ENCODE measurements around the gene CNOT10.
"Not testable (repeated sequence)": the region's sequence is repeated elsewhere in the genome, so short reads cannot be mapped to it uniquely, and the experiment has no call there.

The CNOT10 gene

DNA sequence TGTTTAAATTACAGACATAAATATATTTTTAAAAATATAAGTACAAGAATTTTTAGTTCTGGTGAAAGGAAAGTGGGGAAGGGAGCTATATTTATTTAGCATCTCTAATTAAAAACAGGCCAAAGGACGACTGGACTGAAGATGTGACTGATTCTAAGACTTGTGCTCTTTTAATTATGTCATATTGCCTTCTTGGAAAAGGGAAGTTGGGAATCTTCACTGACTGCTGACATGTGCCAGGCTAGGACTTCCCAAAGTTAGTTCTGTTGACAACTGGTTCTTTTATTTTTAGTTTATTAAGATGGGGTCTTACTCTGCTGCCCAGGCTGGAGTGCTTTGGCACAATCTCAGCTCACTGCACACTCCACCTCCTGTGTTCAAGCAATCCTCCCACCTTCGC is 13.5 kb downstream of the CNOT10 start:
- DNase-seq: peak; percentile 12

- DNase-seq: no peak
Measured at GRCh38 chr3:32699429-32699828, 14.4 kb downstream of the CNOT10 start.

- no peak for DNase-seq
Measured at GRCh38 chr3:32700244-32700643, 15.3 kb downstream of the CNOT10 start.

DNA sequence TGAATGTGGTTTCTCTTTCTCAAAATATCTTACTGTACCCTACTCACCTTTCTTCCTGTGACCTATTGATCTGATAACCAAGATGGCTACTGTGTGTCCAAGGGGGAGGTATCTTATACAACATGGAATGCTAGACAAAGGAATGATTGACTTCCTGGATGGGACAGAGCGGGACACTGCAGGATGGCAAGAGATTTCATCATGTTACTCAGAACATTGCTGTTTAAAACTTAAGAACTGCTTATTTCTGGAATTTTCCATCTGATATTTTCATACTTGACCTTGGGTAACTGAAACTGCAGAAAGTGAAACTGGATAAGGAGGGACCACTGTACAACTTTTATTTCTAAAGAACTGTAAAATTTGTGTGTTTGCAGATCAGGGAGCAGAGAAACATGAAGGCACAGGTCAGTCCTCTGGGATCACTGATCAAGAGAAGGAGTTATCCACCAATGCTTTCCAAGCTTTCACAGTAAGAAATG is 18.5 kb downstream of the CNOT10 start:
- DNase-seq: no peak

DNA sequence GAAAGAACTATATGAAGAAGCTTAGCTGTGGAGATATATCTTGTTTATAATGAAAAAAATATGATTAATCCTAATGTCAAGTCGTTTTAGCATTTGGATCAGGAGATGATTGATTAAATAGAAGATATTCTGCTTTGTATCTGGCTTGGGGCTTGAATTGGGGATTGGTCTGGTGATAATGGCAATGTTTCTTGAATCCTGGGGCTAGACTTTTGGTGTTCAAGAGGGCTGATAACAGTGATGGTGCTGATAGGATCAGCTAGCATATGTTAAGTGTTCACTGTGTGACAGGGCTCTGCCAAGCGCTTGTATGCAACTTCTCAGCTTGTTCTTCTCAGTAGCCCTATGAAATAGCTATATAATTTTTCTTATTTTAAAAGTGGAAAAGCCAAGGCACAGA is 20.2 kb downstream of the CNOT10 start:
- no peak for DNase-seq

DNA sequence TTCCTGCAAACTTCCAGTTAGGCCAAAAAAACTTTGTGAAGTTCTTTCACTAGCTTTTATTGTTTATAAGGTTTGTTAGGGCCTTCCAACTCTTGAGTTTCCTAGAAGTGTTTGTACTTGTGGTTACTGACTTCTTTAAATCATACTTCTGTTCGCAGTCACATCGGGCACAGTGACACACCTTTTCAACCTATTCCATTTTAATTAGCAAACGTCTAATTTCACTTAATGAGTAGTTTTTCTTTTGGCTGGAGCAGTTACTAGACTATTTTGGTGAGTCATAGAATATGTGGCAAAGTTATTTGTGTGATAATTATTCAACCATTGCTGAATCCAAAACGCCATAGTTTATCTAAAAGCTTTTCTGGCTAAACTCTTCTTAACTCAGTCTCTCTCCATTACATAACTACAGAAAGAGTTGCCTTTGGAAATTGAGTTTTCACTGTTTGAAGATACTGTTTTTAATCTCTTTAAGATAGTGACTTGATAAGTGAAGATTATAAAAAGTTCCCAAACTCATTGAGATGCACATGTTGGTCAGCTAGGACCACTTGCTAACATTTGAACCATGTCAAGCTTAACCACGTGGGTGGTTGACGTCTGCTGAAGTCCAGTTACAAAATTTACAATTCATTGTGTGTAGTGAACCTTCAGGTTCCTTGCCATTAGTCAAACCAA is 21.5 kb downstream of the CNOT10 start:
- DNase-seq: no peak

DNA sequence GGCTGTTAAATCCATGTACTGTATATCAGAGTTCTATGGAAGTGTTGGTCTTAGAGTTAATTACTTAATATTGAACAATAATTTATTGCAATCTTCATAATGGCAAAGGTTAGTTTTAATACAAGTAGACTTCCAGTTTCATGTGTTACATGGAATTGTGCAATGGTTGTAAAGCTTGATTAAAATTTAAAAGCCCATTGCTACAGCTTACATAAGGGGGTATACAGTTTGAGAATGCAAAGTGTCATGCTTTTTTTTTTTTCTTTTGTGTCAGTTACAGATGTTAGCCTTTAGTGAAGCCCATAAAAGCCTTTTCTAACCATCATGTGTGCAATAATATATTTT is 22.0 kb downstream of the CNOT10 start:
- DNase-seq: no peak

- DNase-seq: no peak
Measured at GRCh38 chr3:32708672-32709283, 23.8 kb downstream of the CNOT10 start.

- no peak for DNase-seq
Measured at GRCh38 chr3:32709346-32709745, 24.4 kb downstream of the CNOT10 start.

DNA sequence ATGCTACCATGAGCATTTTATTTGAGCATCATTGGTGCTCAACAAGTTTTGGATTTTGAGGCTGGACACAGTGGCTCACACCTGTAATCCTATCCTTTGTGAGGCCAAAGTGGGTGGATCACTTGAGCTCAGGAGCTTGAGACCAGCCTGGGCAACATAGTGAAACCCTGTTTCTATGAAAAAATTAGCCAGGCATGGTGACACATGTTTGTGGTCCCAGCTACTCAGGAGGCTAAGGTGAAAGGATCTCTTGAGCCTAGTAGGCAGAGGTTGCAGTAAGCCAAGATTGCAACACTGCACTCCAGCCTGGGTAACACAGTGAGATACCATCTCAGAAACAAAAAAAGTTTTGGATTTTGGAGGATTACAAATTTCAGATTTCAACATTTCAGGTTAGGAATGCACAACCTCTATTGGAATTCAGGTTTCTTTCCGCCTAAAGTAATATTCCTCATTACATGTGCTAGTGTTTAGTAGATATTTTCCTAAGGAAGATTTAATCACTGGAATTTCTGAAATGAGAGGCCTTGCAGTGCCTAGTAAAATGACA is 27.6 kb downstream of the CNOT10 start:
- DNase-seq: no peak

GRCh38 chr3:32713181-32713580 is 28.2 kb downstream of the CNOT10 start:
- no peak for DNase-seq

GRCh38 chr3:32719335-32719734 is 34.3 kb downstream of the CNOT10 start:
- no peak for DNase-seq

DNA sequence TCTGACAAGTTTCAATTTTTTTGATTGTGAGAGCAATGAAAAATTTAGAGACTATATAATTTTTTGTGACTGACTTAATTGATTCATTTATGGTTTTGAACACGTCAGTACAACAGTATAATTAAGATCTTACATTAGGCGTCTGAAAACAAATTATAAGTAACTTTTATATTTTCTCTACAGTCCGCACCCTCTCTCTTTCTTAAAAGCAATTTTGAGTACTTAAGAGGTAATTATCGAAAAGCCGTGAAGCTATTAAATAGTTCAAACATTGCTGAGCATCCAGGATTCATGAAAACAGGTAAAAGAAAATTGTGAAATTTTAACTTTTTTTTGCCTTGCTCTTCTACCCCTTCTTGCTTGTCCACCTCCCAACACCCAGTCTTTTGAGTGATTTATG is 34.9 kb downstream of the CNOT10 start:
- no peak for DNase-seq

GRCh38 chr3:32725721-32726120 is 40.7 kb downstream of the CNOT10 start:
- no peak for DNase-seq

- DNase-seq: peak; percentile 23
Measured at GRCh38 chr3:32733631-32734229, 48.7 kb downstream of the CNOT10 start.

DNA sequence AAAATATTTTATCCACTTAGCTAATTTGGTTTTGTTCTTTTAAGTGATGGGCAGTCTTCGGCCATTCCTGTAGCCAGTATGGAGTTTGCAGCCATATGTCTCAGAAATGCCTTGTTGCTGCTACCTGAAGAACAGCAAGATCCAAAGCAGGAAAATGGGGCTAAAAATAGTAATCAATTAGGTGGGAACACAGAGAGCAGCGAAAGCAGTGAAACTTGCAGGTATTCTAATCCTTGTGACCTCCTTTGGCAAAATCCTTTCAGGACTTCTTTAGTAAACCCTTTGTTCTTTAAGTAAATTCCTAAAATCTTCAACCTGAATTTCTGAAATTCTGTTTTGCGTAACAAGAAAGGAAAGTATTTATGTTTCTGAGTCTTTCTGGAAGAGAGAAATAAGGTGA is 49.8 kb downstream of the CNOT10 start:
- no peak for DNase-seq

- not testable (repeated sequence) for DNase-seq
Measured at GRCh38 chr3:32743470-32743869, 58.5 kb downstream of the CNOT10 start.

DNA sequence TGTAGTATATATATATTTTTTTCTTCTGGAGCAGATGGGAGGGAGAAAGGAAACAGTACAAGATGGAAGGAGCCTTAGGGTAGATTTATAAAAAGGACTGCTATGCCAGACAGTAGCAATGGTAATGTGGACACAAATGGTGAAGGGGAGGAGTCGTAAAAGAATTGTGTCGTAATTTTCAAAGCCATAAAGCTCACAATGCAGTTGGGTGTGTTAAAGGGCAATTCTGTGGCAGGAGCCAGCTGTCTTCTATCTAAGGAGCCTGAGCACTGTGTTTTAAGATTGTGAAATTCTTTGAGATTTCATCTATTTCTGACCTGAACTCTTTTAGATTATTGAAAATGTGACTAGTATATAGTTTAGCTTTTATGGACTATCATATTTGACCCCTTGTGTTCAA is 58.9 kb downstream of the CNOT10 start:
- peak; percentile 66 for DNase-seq

DNA sequence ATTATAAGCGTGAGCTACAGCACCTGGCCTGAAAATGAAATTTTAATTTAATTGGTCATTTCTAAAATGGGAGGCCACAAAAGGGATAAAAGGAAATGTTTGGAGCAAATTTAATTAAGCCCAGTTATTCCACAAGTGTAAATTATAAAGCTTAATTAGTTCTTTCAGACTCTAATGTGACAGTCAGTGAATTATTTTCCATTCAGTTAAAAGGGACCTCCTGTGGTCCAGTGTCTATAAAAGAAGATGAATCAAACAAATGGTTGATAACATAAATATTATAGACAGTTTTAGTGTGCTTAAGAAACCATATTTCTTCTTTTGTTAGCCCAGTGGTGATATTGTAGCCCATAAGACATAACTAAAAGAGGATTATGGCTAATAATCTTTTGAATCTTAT is 66.4 kb downstream of the CNOT10 start:
- no peak for DNase-seq

- DNase-seq: no peak
Measured at GRCh38 chr3:32755761-32756160, 70.8 kb downstream of the CNOT10 start.

DNA sequence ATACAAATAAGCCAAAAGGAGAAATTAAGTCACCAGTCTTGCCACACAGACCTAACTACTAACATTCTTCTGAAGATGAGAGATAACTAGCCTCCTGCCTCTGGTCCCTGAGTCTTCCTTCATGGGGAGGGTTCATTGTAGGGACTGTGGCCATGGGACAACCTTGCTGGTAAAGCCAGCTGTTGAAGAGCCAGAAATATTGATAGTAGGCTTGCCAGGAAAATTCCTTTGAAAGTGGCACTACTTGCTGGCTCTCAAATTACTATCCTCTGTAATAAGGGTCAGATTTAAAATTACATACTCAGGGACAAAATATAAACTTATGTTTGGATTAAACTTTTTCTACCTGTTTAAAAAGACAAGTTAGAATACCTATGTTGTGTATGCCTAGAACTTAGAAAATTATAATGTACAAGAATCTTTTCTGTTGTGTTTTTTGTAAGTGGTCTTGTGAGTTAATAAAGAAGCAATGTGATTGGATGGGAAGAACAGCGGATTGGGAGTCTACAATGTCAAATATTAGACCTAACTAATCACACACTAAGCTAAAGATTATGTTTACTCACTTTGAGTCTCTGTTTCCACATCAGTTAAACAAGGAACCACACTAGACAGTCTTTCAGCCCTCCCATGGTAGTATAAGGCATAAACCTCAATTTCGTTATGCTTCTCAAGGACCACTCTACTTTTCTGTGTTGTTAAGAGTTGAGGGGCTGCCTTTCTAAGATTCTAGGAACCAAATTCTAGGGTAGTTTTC is 72.8 kb downstream of the CNOT10 start:
- no peak for DNase-seq

GRCh38 chr3:32758375-32758753 is 73.4 kb downstream of the CNOT10 start:
- DNase-seq: peak; percentile 56

DNA sequence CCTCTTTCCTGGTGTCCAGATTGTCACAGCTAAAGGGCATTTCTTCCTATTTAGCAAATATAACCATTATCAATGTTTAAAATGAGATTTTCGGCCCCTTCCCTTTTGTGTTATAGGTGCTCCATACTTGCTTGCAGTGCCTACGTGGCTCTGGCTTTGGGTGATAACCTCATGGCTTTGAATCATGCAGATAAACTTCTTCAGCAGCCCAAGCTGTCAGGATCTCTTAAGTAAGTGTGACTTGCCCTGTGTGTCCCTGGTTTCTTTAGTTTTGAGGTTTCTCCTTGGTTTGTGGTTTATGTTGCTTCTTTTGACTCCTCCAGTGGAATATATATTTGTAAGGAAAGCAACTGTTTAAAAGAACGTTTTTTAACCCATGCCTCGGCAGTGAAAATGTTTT is 74.4 kb downstream of the CNOT10 start:
- no peak for DNase-seq

DNA sequence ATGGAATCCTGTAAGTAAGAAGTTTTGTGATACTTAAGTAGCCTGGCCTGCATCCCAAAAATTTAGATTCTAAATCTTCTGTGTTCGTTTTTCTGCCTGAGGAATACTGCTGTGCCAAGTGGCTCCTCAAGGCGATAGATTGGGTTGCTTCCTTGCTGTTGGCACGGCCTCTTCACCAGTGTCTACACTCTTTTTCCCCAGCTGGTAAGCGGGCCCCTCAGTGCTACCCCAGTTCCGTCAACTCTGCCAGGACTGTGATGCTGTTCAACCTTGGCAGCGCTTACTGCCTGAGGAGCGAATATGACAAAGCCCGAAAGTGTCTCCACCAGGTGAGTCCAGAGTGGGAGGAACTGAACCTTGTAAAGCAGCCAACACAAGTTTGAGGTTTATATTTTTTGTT is 79.5 kb downstream of the CNOT10 start:
- no peak for DNase-seq

Measured in GF-D8 (cell line).